HUES48 (cell line): Measurements from ENCODE around the gene C1QTNF4.
A peak's percentile ranks its signal among the peaks of the same experiment; 100 is the strongest.

Source experiments
- H3K27ac ChIP-seq: one replicate; pipeline ENCODE4 v1.7.0; 2013; ENCODE audit warnings: low read depth, low read length, inconsistent platforms
- H3K27me3 ChIP-seq: 2 replicates; pipeline ENCODE4 v1.6.1; 2013; ENCODE audit warnings: mild to moderate bottlenecking, low read length; ENCODE audit not compliant: control insufficient read depth, insufficient read depth
- H3K36me3 ChIP-seq: 2 replicates; pipeline ENCODE4 v1.6.1; 2013; ENCODE audit warnings: low read length; ENCODE audit not compliant: control insufficient read depth, insufficient read depth
- H3K4me1 ChIP-seq: 2 replicates; pipeline ENCODE4 v1.6.1; 2013; ENCODE audit warnings: mild to moderate bottlenecking, low read length; ENCODE audit not compliant: control insufficient read depth, insufficient read depth
- H3K4me3 ChIP-seq: 2 replicates; pipeline ENCODE4 v1.5.1; 2013; ENCODE audit warnings: mild to moderate bottlenecking, low read depth, low read length
- H3K9ac ChIP-seq: 2 replicates; pipeline ENCODE4 v1.6.1; 2013; ENCODE audit warnings: mild to moderate bottlenecking, low read depth, low read length, moderate library complexity
- H3K9me3 ChIP-seq: 2 replicates; pipeline ENCODE4 v1.6.1; 2013; ENCODE audit warnings: low read length; ENCODE audit not compliant: control insufficient read depth, insufficient read depth

Gene C1QTNF4

DNA sequence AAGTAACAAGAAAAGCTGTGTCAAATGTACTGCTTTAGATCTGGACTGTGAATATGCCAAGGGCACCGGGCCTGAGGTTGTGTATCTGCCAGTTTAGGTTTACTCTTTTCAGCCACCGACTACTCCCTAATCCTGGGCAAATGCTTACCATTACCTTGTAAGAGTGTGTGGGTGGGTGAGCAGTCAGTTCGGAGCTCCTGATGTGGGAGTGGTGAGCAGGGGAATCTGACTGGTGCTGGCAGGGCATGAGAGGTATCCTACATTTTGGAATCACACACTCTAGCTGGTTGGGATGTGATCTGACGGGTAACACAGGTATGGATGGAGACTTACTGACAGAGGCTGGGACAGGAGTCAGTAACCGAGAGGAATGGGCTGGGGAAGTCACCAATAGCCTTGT lies 10.4 kb downstream of the C1QTNF4 start:
- no peak overlapping the region for H3K4me3 ChIP-seq
- H3K4me1 ChIP-seq: no peaks in the 10 kb centered on the region
- peaks cover 52% of the 10 kb centered on the region for H3K36me3 ChIP-seq
- H3K9ac ChIP-seq: no peak overlapping the region
- no peaks in the 10 kb centered on the region for H3K27me3 ChIP-seq
- no peak overlapping the region for H3K27ac ChIP-seq
- H3K9me3 ChIP-seq: no peaks in the 10 kb centered on the region

DNA sequence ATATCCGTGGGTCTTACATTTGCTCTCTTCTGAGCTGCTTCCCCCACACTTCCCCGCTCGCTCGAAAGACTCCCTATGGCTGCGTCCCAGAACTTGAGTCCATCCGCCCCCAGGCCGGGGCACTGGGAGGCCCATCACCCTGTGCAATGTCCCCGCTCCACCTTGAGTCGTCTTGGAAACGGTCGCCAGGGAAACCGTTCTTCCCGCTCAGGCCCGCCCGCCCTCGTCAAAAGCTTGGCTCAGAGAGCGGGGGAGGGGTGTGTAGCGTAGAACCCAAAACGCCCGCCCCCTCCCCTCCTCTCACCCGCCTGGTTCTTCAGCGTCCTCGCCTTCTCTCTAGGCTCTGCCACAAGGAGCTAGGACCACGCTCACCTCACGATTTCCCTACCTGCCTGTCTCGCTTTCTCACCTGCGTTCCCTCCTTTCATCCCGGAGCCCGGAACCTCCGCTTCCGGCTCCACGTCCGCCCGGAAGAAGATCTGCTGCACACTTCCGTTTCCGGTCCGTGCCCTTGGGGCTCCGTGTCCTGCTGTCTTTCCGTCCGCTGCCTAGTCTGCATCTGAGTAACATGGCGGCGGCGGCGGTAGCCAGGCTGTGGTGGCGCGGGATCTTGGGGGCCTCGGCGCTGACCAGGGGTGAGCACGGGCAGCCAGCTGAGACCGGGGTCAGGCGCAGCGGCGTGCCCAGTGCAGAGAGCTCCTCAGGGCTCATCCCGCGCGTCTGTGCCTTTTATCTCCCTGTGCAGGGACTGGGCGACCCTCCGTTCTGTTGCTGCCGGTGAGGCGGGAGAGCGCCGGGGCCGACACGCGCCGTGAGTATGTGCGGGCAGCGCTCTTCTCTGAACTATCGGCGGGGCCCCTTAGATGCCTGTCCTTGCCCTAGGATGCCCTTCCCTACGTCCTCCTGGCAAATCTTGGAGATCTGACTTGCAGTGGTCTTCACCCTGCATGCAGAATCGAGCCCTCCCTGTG lies 15.4 kb downstream of the C1QTNF4 start, which contains the start of the genes KBTBD4 and NDUFS3:
Gene KBTBD4 (minus strand): TSS at position 447 of the 971 bp plus-strand sequence. CDS start 19 bp downstream, at position 428.
Gene NDUFS3 (plus strand): TSS at position 551 of the 971 bp plus-strand sequence. CDS start 18 bp downstream, at position 569.
- peak within 1 kb of the TSS; percentile 93 for H3K27ac ChIP-seq
- peaks cover 59% of the 10 kb centered on the region for H3K36me3 ChIP-seq
- H3K9ac ChIP-seq: peak within 1 kb of the TSS; percentile 90

DNA sequence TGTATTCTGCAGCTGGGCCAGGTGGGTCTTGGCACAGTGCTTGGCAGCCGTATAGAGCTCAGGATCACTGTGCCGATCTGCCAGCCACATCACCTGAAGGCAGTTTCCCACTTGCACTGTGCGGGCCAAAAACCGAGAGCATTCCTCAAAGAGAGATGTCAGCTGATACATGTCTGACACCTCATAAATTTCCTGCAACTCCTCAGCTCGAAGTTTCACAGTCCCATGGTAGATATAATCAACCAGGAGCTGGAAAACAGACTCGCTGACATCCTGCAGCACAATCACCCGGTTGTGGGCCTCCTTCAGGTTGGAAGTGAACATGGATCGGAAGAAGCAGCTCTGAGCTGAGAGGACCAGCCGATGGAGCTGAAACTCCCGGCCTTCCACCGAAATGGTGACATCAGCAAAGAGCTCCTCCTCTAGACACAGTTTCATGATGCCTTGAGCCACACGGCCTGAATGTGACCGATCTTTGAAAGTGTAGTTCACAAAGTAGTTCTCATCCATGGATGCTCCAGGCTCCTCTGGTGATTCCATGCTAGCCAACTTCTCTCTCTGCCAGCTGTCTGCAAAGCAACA lies 16.7 kb downstream of the C1QTNF4 start:
- Histone ChIP-seq H3K4me1 (peaks cover 6% of the 10 kb centered on the region; the same call in 1 of the 2 replicates), H3K27ac (peak overlapping the region; percentile 93), H3K36me3 (peaks cover 59% of the 10 kb centered on the region), H3K27me3 (no peaks in the 10 kb centered on the region), H3K9me3 (no peaks in the 10 kb centered on the region), H3K4me3 (peak overlapping the region; percentile 67), H3K9ac (no peak overlapping the region)

More for the DNA sequence above, 15.4 kb downstream of the C1QTNF4 start, which contains the start of the genes KBTBD4 and NDUFS3:
- H3K9me3 ChIP-seq: no peaks in the 10 kb centered on the region
- no peaks in the 10 kb centered on the region for H3K27me3 ChIP-seq
- peak within 1 kb of the TSS; percentile 67 for H3K4me3 ChIP-seq
- peaks cover 6% of the 10 kb centered on the region; the same call in 1 of the 2 replicates for H3K4me1 ChIP-seq

DNA sequence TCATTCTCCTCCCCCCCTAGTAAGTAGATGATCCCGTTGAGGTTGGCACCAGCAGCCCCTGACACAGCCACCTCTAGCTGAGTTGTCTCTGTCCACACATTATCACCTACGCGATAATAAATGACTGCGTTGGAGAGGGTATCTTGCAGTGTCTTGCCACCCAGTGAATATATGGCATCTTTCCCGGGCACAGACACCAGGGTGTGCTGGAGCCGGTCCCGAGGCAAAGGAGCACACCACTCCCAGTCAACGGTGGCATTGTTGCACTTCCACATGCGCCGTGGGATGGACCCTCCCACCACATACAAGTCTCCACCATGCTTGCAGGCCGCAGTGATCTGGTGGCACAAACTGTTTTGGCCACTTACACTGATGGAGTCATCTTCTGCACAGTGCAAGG lies 20.9 kb downstream of the C1QTNF4 start:
- Histone ChIP-seq H3K4me1 (peaks cover 6% of the 10 kb centered on the region; the same call in 1 of the 2 replicates), H3K27me3 (no peaks in the 10 kb centered on the region), H3K9me3 (no peaks in the 10 kb centered on the region), H3K36me3 (peaks cover 66% of the 10 kb centered on the region), H3K27ac (no peak overlapping the region), H3K4me3 (no peak overlapping the region), H3K9ac (no peak overlapping the region)

DNA sequence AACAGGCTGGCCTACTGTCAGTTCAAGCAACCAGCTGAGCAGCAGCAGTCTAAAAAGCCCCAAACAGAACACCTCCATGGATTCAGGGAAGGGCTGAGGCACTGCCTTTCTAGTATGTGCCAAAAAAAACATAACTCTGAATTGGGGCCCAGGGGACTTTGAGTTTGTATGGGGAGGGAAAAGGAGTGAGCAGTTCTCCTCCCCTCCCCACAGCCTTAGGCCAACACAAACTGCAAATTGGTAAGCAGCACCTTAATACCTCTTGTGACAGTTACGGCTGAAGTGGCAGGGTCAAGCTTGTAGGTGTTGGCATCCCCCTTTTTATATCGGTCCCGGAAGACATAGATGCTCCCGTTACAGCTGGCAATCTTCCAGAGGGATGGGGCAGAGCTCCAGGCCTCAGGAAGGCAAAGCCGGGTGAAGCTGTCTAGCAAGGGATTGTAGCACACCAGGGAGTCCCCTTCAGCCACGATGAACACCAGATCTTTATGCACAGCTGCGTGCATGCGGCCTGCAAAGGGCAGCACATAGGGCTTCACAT lies 21.4 kb downstream of the C1QTNF4 start:
- Histone ChIP-seq H3K9ac (no peak overlapping the region), H3K36me3 (peaks cover 65% of the 10 kb centered on the region), H3K4me3 (no peak overlapping the region), H3K27me3 (no peaks in the 10 kb centered on the region), H3K27ac (no peak overlapping the region), H3K9me3 (no peaks in the 10 kb centered on the region), H3K4me1 (peaks cover 2% of the 10 kb centered on the region; the same call in 1 of the 2 replicates)

DNA sequence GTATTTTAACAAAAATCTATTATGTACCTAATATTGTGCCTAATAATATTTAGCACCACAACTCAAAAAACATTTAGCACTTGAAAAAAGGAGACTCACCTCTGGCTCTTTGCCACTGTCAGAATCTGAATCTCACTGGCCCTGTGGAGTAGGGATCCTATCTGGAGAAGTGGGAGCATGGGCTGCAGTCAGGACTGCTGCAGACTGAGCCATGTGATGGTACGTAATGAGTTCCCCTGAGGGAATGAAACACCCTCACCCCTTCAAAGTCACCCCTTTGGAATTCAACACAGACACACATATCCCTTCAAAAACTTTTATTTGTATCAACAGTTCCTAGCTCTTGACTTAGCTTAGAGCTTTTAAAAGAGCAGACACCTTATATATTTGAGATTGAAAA lies 22.3 kb downstream of the C1QTNF4 start:
- no peak overlapping the region for H3K9ac ChIP-seq
- H3K9me3 ChIP-seq: no peaks in the 10 kb centered on the region
- no peaks in the 10 kb centered on the region for H3K27me3 ChIP-seq
- peaks cover 56% of the 10 kb centered on the region for H3K36me3 ChIP-seq
- no peak overlapping the region for H3K4me3 ChIP-seq
- H3K27ac ChIP-seq: no peak overlapping the region
- no peaks in the 10 kb centered on the region for H3K4me1 ChIP-seq

DNA sequence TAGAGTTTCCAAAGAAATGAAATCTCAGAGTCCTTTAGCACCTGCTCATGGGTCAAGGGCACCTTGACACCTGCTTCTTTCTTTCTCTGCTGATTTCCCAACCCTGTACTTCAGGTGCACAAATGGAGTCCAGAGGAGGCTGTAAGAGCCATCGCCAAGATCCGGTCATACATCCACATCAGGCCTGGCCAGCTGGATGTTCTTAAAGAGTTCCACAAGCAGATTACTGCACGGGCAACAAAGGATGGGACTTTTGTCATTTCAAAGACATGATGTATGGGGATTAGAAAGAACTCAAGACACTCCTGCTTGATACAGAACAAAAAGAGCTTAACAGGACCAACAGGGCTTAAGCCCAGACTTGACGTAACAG lies 22.9 kb downstream of the C1QTNF4 start:
- Histone ChIP-seq H3K4me3 (no peak overlapping the region), H3K9ac (no peak overlapping the region), H3K9me3 (no peaks in the 10 kb centered on the region), H3K27ac (no peak overlapping the region), H3K27me3 (no peaks in the 10 kb centered on the region), H3K4me1 (no peaks in the 10 kb centered on the region; the same call in 1 of the 2 replicates), H3K36me3 (peaks cover 54% of the 10 kb centered on the region)

DNA sequence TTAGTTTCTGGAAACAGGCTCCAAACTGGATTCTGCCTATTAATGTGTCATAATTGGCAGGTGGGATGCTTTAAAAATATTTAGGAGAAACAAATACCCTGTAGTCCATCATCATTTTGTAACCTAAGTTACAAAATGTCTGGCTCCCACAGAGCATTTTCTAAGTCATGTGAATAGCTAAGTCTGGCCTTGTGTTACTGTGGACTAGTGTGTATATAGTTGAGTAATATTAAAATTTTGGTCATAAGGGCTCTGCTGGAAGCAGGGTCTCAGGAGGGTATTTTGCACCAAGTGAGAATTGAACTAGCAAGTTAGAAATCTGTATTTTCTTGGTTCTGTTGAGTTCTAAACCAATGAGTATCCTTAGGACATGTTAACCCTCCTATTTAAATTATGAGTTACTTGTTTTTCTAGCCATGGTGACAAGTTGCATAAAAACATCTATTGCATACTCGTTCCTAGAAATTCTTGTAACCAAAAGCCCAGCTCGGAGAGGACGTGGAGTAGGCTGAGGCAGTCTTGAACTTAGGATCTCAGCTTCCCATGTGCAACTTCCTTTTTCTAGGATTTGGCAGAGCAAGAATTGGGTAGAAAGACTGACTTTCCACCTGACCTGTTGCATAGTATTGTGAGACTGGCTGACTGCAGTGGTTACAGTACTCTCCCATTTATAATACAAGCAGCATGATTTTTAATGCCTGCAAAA lies 23.4 kb downstream of the C1QTNF4 start:
- Histone ChIP-seq H3K36me3 (peaks cover 54% of the 10 kb centered on the region), H3K27me3 (no peaks in the 10 kb centered on the region), H3K4me1 (no peaks in the 10 kb centered on the region; the same call in 1 of the 2 replicates), H3K9me3 (no peaks in the 10 kb centered on the region), H3K9ac (no peak overlapping the region), H3K4me3 (no peak overlapping the region), H3K27ac (no peak overlapping the region)

DNA sequence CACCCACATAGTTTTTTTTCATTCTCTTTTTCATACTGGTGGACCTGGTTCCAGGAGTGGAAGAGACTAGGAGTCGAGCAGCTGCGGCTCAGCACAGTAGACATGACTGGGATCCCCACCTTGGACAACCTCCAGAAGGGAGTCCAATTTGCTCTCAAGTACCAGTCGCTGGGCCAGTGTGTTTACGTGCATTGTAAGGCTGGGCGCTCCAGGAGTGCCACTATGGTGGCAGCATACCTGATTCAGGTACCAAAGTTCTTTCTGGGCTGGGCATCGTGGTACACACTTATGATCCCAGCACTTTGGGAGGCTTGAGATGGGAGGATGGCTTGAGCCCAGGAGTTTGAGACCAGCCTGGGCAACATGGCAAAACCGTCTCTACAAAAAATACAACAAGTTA lies 24.6 kb downstream of the C1QTNF4 start:
- no peaks in the 10 kb centered on the region for H3K27me3 ChIP-seq
- no peak overlapping the region for H3K27ac ChIP-seq
- H3K4me1 ChIP-seq: no peaks in the 10 kb centered on the region; the same call in 1 of the 2 replicates
- no peak overlapping the region for H3K4me3 ChIP-seq
- H3K36me3 ChIP-seq: peaks cover 49% of the 10 kb centered on the region
- no peak overlapping the region for H3K9ac ChIP-seq
- no peaks in the 10 kb centered on the region for H3K9me3 ChIP-seq

DNA sequence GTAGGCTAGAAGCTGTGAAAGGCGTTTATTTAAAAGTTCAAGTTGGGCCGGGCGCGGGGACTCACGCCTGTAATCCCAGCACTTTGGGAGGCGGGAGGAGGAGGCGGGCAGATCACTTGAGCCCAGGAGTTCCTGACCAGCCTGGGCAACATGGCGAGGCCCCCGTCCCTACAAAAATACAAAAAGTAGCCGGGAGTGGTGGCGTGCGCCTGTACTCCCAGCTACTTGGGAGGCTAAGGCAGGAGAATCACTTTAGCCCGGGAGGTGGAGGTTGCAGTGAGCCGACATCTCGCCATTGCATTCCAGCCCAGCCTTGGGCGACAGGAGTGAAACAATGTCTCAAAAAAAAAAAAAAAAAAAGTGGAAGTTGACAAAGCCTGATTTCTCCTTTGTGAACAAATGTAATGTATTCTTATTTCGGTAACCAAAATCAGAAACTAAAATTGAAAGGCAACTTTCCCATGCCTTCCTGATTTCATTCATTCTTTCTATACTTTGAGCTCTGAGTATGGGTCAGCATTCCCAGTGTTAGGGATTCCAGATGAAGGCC lies 28.0 kb downstream of the C1QTNF4 start:
- H3K9me3 ChIP-seq: no peaks in the 10 kb centered on the region
- peaks cover 20% of the 10 kb centered on the region for H3K36me3 ChIP-seq
- H3K27ac ChIP-seq: peak overlapping the region; percentile 76

More for the DNA sequence above, 28.0 kb downstream of the C1QTNF4 start:
- Histone ChIP-seq H3K27me3 (no peaks in the 10 kb centered on the region), H3K4me3 (peak overlapping the region; percentile 86), H3K9ac (peak overlapping the region; percentile 84), H3K4me1 (no peaks in the 10 kb centered on the region; the same call in 1 of the 2 replicates)
